Transverse colon (tissue), 3 donors: ENCODE measurements around the gene AGMO.

Experiments used
- CTCF ChIP-seq, 5 experiments: fragments of 200-600 bp in 3 of 5; fragments of 450-650 bp in 2 of 5; sonication (generic) in 3 of 5; IDR thresholded peaks; 1 replicate in 2 of 5; 2 replicates in 3 of 5; pipeline ENCODE4 v1.5.1; 2016 to 2017; ENCODE audit warnings: antibody characterized with exemption in 5 of 5, inconsistent platforms in 3 of 5, mild to moderate bottlenecking in 2 of 5, moderate library complexity in 1 of 5
- EP300 ChIP-seq: sonication (generic); formaldehyde crosslinking; IDR thresholded peaks from one replicate; pipeline ENCODE4 v1.6.1; 2017; ENCODE audit warnings: antibody characterized with exemption, low read depth

DNA sequence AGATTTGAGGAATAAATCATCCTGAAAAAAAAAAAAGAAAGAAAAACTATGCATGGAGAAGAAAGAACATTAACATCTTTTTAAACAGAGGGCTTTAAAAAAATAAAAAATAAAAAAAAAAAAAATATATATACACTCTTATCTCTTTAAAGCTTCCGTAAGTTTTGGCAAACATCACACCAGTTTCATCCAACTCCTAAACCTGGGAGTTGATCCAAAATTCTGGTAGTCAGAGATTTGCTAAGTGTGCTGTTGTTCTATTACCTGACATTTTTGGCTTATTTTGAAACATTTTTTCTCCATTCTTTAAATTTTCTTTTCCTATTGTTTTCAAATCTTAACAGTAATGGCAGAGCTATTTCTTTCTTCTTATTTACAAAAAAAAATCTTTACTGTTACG is 273.1 kb downstream of the AGMO start:
- no peak for TF ChIP-seq CTCF (IDR thresholded peaks at IDR 0.05)
- TF ChIP-seq EP300: no peak
